ENCODE measurements around the gene AGFG1.
A peak's percentile ranks its signal among the peaks of the same experiment; 100 is the strongest.
"Not testable (repeated sequence)": the region's sequence is repeated elsewhere in the genome, so short reads cannot be mapped to it uniquely, and the experiment has no call there.

Gene AGFG1

GRCh38 chr2:227540352-227540751 is 68.4 kb downstream of the AGFG1 start:
- DNase-seq (ENCODE audit: low spot score), result not testable (repeated sequence)

GRCh38 chr2:227545990-227546389 is 74.0 kb downstream of the AGFG1 start:
- no peak for DNase-seq (ENCODE audit: low spot score)

GRCh38 chr2:227551836-227552235 is 79.9 kb downstream of the AGFG1 start:
- DNase-seq (ENCODE audit: low spot score), result no peak

GRCh38 chr2:227562581-227562980 is 90.6 kb downstream of the AGFG1 start:
- DNase-seq (ENCODE audit: low spot score), result no peak

GRCh38 chr2:227565080-227565479 is 93.1 kb downstream of the AGFG1 start:
- DNase-seq (ENCODE audit: low spot score), result no peak

GRCh38 chr2:227566012-227566411 is 94.1 kb downstream of the AGFG1 start:
- no peak for DNase-seq (ENCODE audit: low spot score)

- DNase-seq (ENCODE audit: low spot score), result no peak
These were observed 96.9 kb downstream of the AGFG1 start for GRCh38 chr2:227568852-227569169.

GRCh38 chr2:227570615-227571014 is 98.7 kb downstream of the AGFG1 start:
- DNase-seq (ENCODE audit: low spot score), result no peak

GRCh38 chr2:227576110-227576509 is 104.2 kb downstream of the AGFG1 start:
- DNase-seq (ENCODE audit: low spot score), result no peak

- DNase-seq (ENCODE audit: low spot score), result no peak
These were observed 104.9 kb downstream of the AGFG1 start for GRCh38 chr2:227576812-227577211.

- no peak for DNase-seq (ENCODE audit: low spot score)
These were observed 105.6 kb downstream of the AGFG1 start for GRCh38 chr2:227577555-227577954.

- no peak for DNase-seq (ENCODE audit: low spot score)
These were observed 106.7 kb downstream of the AGFG1 start for GRCh38 chr2:227578642-227579041.

- DNase-seq (ENCODE audit: low spot score), result no peak
These were observed 107.8 kb downstream of the AGFG1 start for GRCh38 chr2:227579791-227580190.

GRCh38 chr2:227582369-227582768 is 110.4 kb downstream of the AGFG1 start:
- no peak for DNase-seq (ENCODE audit: low spot score)

- DNase-seq (ENCODE audit: low spot score), result no peak
These were observed 120.9 kb downstream of the AGFG1 start for GRCh38 chr2:227592694-227593387.

- no peak for DNase-seq (ENCODE audit: low spot score)
These were observed 123.8 kb downstream of the AGFG1 start for GRCh38 chr2:227595797-227596196.

GRCh38 chr2:227597036-227597435 is 125.1 kb downstream of the AGFG1 start:
- DNase-seq (ENCODE audit: low spot score), result no peak

GRCh38 chr2:227597998-227598397 is 126.0 kb downstream of the AGFG1 start:
- DNase-seq (ENCODE audit: low spot score), result no peak

- not testable (repeated sequence) for DNase-seq (ENCODE audit: low spot score)
These were observed 127.0 kb downstream of the AGFG1 start, which contains the start of gene SCYGR2 for GRCh38 chr2:227598835-227599503. Gene SCYGR2, plus strand, starts transcription at chr2:227598893. Its CDS starts 0 bp downstream, at chr2:227598893.

GRCh38 chr2:227602358-227602757 is 130.4 kb downstream of the AGFG1 start:
- DNase-seq (ENCODE audit: low spot score), result no peak

- DNase-seq (ENCODE audit: low spot score), result no peak
These were observed 134.5 kb downstream of the AGFG1 start for GRCh38 chr2:227606476-227606875.

- DNase-seq (ENCODE audit: low spot score), result no peak
These were observed 136.0 kb downstream of the AGFG1 start for GRCh38 chr2:227607941-227608340.

GRCh38 chr2:227608561-227609338 is 136.8 kb downstream of the AGFG1 start:
- DNase-seq (ENCODE audit: low spot score), result peak; percentile 10

Data from CD4-positive, alpha-beta T cell treated with Interleukin-15 for 4 hours (primary cell).